Forelimb muscle (tissue), 1 donor: ENCODE data around the gene PTPRE. TPM values are rescaled to one million over a fixed set of nuclear protein-coding genes. Genes with fewer than 3 reads are reported as not detected.

Source experiments
- DNase-seq: peaks from one replicate; pipeline ENCODE4 v3.0.0-alpha.2; 2013; ENCODE audit warnings: low read depth
- polyA plus RNA-seq: library from polyadenylated mRNA; unstranded; fragments of 120-200 nt; gene quantifications from one replicate; pipeline ENCODE4 v1.2.1, GENCODE V29; 2013; ENCODE audit not compliant: insufficient read length

The PTPRE gene
- polyA plus RNA-seq, 1 donor = 7.8 TPM

- DNase-seq = no peak
Measured at GRCh38 chr10:128060341-128061250, 153.7 kb downstream of the PTPRE start.

DNA sequence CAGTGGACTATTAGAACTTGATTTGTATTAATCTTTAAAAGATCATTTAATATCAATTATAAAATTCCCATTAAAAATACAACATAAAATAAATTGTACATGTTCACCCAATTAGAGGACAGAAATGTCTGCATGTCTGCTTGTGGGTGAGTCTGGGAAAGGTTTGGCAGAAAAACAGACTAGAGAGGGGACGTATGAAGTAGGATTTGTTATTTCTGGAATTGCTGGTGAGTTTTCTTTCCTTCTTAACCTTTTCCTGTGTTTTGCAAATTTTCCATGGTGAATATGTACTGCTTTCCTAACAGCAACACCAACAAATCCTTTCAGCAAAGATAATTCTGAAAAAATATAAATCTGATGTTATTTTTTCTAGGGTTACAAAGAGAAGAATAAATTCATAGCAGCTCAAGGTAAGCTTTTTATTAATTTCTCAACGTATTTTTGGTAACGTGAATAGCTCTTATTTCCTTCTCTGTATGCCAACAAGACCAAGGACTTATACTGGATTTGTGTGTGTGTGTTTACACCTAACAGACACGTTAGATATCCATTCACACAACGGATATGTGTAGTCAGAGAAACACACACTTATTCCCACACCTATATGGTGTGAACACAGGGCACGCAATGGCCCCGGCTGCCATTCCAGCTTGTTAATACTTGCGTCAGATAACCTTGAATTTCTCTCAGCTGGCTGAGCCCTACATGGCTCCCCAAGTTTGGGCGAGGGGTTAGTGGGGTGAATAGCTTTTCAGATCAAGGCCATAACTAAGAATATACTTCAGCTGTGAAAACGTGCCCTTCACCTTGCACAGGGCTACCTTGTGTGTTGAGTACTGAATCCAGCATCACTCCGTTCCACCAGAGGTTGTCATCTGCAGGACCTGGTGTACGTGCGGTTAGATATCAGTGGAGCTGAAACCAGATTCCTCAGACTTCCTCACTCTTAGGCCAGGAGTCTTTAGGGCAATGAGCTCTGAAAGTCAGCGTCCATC is 154.7 kb downstream of the PTPRE start:
- no peak for DNase-seq

- no peak for DNase-seq
Measured at GRCh38 chr10:128062331-128062880, 155.5 kb downstream of the PTPRE start.

GRCh38 chr10:128062881-128063563 is 156.1 kb downstream of the PTPRE start:
- DNase-seq = no peak

- no peak for DNase-seq
Measured at GRCh38 chr10:128063736-128064107, 156.8 kb downstream of the PTPRE start.

GRCh38 chr10:128064108-128064969 is 157.4 kb downstream of the PTPRE start:
- DNase-seq = no peak

DNA sequence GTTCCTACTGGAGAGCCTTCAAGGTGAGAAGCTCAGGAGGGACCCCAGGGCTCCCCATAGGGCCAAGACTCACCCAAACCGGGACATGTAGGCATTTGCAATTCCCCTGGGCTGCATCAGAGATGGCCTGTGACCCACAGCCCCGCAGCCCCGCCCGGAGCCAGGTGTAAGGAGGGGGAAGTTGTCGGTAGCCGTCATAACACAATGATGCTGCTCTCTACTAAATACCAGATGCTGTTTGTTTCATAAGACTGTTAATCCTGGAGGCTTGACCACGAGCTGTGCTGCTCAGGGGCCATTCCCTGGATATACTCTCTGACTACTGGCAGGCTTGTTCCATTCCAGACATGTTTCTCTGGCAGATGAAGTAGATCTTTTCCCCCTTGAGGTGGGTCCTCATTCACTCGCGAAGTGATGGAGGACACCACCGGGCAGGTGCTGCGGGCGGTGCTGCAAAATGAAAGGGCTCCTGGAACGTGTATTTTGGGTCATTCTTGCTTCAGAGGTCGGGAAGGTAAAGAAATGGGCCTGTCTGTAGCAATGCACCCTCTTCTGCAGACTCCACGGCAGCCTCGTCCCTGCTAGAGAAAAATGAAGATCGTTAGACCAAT is 158.2 kb downstream of the PTPRE start:
- DNase-seq = no peak

DNA sequence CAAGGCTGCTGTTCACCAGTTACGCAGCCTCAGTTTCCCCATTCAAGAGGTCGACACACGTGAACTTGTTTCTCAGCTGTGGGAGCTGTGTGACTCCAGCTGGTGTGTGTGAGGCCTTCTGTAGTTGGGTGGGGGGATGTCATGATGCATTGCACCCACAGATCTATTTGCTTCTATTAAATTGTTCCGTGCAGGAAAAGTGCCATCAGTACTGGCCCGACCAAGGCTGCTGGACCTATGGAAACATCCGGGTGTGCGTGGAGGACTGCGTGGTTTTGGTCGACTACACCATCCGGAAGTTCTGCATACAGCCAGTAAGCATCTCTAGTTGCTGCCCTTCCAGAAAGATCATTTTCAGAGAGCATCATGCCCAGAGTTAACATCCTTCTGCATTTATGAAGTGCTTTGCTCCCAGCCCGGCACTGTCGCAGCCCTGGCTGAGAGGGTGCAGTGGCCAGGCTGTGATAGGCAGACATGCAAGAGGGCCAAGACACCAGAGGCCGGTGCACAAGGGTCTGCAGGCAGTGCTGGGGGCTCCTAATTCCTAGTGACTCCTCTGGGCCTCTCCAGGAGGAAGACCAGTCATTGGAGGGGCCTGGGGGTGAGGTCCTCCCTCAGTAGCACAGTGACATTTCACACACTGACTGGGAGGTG is 159.1 kb downstream of the PTPRE start:
- DNase-seq = no peak

DNA sequence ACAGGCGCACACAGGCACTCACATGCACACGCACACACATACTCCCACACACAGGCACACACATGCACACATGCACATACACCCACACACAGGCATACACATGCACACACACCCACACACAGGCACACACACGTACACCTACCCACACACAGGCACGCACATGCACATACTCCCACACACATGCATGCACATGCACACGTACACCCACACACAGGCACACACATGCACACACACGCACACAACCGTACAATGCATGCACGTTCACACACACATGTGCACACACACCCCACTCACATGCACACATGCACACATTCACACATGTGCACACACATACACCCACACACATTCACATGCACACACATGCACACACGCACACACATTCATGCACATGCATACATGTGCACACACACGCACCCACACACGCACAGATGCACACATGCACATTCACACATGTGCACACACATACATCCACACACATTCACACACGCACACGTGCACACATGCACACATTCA is 160.0 kb downstream of the PTPRE start:
- DNase-seq = no peak

- no peak for DNase-seq
Measured at GRCh38 chr10:128067691-128068397, 160.9 kb downstream of the PTPRE start.

- no peak for DNase-seq
Measured at GRCh38 chr10:128068398-128069285, 161.7 kb downstream of the PTPRE start.

GRCh38 chr10:128069351-128070051 is 162.6 kb downstream of the PTPRE start:
- DNase-seq = peak; percentile 60

- no peak for DNase-seq
Measured at GRCh38 chr10:128070161-128070560, 163.3 kb downstream of the PTPRE start.

DNA sequence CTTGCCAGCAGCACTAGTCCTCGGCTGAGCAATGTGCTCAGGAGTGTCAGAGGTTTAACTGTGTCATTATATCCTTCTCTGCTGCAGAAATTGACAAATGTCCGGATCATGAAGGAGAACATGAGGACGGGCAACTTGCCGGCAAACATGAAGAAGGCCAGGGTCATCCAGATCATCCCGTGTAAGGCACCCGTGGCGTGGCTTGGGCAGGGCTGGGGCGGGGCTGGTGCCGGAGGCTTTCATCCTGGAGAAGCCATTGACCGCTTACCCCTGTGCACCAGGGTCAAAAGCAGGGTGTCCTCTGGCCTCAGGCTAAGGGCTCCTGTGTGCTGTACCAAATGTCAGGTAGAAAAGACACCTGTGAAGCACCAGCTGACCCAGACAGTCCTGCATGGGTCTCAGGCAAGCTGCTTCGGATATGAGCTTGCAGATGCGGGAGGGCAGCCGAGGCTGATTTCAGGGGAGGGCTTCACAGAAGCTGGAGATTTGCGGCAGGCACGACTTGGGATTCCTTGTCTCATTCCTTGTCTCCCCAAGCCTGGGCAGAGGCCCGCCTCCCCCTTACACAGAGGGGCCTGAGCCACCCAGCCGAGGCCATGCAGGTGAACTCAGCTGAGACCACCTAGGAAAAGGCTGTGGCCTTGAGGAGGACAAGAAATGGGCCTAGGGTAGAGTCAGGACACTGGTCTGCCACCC is 164.0 kb downstream of the PTPRE start:
- no peak for DNase-seq

DNA sequence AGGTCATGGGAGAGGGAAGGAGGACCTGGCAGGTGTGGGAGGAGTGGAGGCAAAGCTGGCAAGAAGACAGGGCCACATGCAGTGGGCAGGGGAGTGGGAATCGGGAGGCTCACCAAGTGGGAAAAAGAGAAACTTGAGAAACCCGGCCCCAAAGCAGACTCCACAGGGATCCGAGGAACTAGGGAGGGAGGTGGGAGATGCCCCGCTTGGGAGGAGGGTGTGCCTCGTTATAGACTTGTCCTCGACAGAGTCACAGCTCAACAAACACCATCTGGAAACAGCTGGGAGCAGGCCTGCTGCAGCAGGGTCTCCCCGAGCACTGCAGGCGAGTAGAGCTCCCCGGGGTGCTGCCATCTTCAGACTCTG is 164.5 kb downstream of the PTPRE start:
- DNase-seq = no peak

- DNase-seq = no peak
Measured at GRCh38 chr10:128072046-128072445, 165.1 kb downstream of the PTPRE start.
